MM.1S (cell line): ENCODE measurements around the gene NUMBL.

Experiments
- DNase-seq: peaks from one replicate; pipeline ENCODE4 v3.0.0-alpha.2; 2015
- H2AFZ ChIP-seq: fragments of 300-600 bp; sonication (generic); 2 replicates; pipeline ENCODE4 v1.6.0; 2016; ENCODE audit warnings: antibody characterized with exemption, low read length
- H3F3A ChIP-seq: fragments of 300-600 bp; sonication (generic); 2 replicates; pipeline ENCODE4 v1.6.1; 2016; ENCODE audit warnings: mild to moderate bottlenecking, antibody characterized with exemption, low read length, moderate library complexity, mixed read lengths; ENCODE audit not compliant: insufficient read depth
- H3K27ac ChIP-seq: fragments of 300-600 bp; sonication (generic); 2 replicates; pipeline ENCODE4 v1.5.1; 2016; ENCODE audit warnings: mild to moderate bottlenecking, low read length
- H3K27me3 ChIP-seq: fragments of 300-600 bp; sonication (generic); replicated peaks from 2 replicates; pipeline ENCODE4 v1.6.0; 2016; ENCODE audit warnings: low read length; ENCODE audit not compliant: insufficient read depth
- H3K36me3 ChIP-seq: fragments of 300-600 bp; sonication (generic); replicated peaks from 2 replicates; pipeline ENCODE4 v1.6.1; 2016; ENCODE audit warnings: mild to moderate bottlenecking, low read length, mixed read lengths; ENCODE audit not compliant: insufficient read depth
- H3K4me1 ChIP-seq: fragments of 300-600 bp; sonication (generic); 2 replicates; pipeline ENCODE4 v1.6.1; 2016; ENCODE audit warnings: low read length, mixed read lengths
- H3K4me2 ChIP-seq: fragments of 300-600 bp; sonication (generic); 2 replicates; pipeline ENCODE4 v1.6.0; 2016; ENCODE audit warnings: low read depth, low read length
- H3K4me3 ChIP-seq: fragments of 300-600 bp; sonication (generic); 2 replicates; pipeline ENCODE4 v1.5.1; 2016; ENCODE audit warnings: low read length, mixed read lengths
- H3K79me2 ChIP-seq: fragments of 300-600 bp; sonication (generic); 2 replicates; pipeline ENCODE4 v1.6.1; 2016; ENCODE audit warnings: mixed run types, low read length, mixed read lengths
- H3K9ac ChIP-seq: fragments of 300-600 bp; sonication (generic); 2 replicates; pipeline ENCODE4 v1.6.1; 2016; ENCODE audit warnings: low read length, mixed read lengths
- H3K9me2 ChIP-seq: fragments of 300-600 bp; sonication (generic); replicated peaks from 2 replicates; pipeline ENCODE4 v1.6.1; 2016; ENCODE audit warnings: mild to moderate bottlenecking, low read length, mixed read lengths; ENCODE audit not compliant: insufficient read depth
- H3K9me3 ChIP-seq: fragments of 300-600 bp; sonication (generic); replicated peaks from 2 replicates; pipeline ENCODE4 v1.6.1; 2016; ENCODE audit warnings: mild to moderate bottlenecking, low read length, mixed read lengths; ENCODE audit not compliant: insufficient read depth
- H4K20me1 ChIP-seq: fragments of 300-600 bp; sonication (generic); 2 replicates; pipeline ENCODE4 v1.6.1; 2016; ENCODE audit warnings: mild to moderate bottlenecking, low read length, moderate library complexity, mixed read lengths; ENCODE audit not compliant: insufficient read depth
- EZH2 ChIP-seq: fragments of 300-600 bp; sonication (generic); optimal IDR thresholded peaks from 2 replicates; pipeline ENCODE3; 2017; ENCODE audit warnings: low read depth, mild to moderate bottlenecking, antibody characterized with exemption, low read length, mixed read lengths
- EZH2phosphoT487 ChIP-seq: fragments of 300-600 bp; sonication (generic); IDR thresholded peaks from 2 replicates; pipeline ENCODE4 v1.6.1; 2018; ENCODE audit warnings: antibody characterized with exemption, low read length
- TF ChIP-seq, protein P1 (sequence below): fragments of 300-600 bp; sonication (generic); IDR thresholded peaks from 2 replicates; pipeline ENCODE4 v1.5.1; 2016; ENCODE audit warnings: antibody characterized with exemption, low read length, mixed read lengths

The NUMBL gene

GRCh38 chr19:40714441-40715299 is 24.2 kb upstream of the NUMBL start:
- H3F3A ChIP-seq: peaks cover 4% of the 10 kb centered on the region; the same call in 1 of the 2 replicates
- H3K4me1 ChIP-seq: peaks cover 37% of the 10 kb centered on the region
- peak overlapping the region; percentile 68 for H3K9ac ChIP-seq
- peak overlapping the region; percentile 100 for H3K4me2 ChIP-seq
- peak; percentile 88 for DNase-seq
- no peaks in the 10 kb centered on the region for H3K9me3 ChIP-seq
- H3K36me3 ChIP-seq: no peaks in the 10 kb centered on the region
- H3K27me3 ChIP-seq: no peaks in the 10 kb centered on the region
- no peaks in the 10 kb centered on the region for H3K9me2 ChIP-seq
- H3K4me3 ChIP-seq: peak overlapping the region; percentile 69
- peak overlapping the region; percentile 92 for H2AFZ ChIP-seq
- H3K27ac ChIP-seq: no peak overlapping the region
- H3K79me2 ChIP-seq: peaks cover 24% of the 10 kb centered on the region
- TF ChIP-seq EZH2: no peak
- TF ChIP-seq EZH2phosphoT487: no peak
- TF ChIP-seq, protein P1, sequence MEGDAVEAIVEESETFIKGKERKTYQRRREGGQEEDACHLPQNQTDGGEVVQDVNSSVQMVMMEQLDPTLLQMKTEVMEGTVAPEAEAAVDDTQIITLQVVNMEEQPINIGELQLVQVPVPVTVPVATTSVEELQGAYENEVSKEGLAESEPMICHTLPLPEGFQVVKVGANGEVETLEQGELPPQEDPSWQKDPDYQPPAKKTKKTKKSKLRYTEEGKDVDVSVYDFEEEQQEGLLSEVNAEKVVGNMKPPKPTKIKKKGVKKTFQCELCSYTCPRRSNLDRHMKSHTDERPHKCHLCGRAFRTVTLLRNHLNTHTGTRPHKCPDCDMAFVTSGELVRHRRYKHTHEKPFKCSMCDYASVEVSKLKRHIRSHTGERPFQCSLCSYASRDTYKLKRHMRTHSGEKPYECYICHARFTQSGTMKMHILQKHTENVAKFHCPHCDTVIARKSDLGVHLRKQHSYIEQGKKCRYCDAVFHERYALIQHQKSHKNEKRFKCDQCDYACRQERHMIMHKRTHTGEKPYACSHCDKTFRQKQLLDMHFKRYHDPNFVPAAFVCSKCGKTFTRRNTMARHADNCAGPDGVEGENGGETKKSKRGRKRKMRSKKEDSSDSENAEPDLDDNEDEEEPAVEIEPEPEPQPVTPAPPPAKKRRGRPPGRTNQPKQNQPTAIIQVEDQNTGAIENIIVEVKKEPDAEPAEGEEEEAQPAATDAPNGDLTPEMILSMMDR: no peak
- no peaks in the 10 kb centered on the region for H4K20me1 ChIP-seq

DNA sequence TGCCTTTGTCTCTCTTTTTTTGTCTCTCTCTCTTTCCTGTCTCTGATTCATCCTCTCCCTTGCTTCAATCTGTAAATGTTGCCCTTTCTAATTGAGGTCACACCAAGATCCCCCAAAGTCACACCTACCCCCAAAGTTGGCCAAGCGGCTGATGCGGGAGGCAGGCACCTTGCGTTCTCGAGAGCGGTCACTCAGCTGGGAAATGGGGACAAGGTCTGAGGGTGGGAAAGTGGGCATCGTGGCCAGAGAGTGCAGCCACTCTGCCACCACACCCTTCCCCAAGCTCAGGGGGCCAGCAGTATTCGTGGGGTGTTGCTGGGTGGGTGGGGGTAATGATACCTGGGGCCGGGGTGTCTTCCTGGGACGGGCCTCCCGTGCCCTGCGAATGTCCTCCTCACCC is 23.5 kb upstream of the NUMBL start:
- Histone ChIP-seq H3F3A (peaks cover 4% of the 10 kb centered on the region; the same call in 1 of the 2 replicates), H3K27me3 (no peaks in the 10 kb centered on the region), H3K36me3 (no peaks in the 10 kb centered on the region), H3K79me2 (peaks cover 22% of the 10 kb centered on the region), H3K27ac (no peak overlapping the region), H3K4me1 (peaks cover 33% of the 10 kb centered on the region), H3K4me3 (no peak overlapping the region), H3K9me2 (no peaks in the 10 kb centered on the region), H3K9ac (no peak overlapping the region), H4K20me1 (no peaks in the 10 kb centered on the region), H3K9me3 (no peaks in the 10 kb centered on the region), H3K4me2 (peak overlapping the region; percentile 100), H2AFZ (no peak overlapping the region)
- DNase-seq: no peak
- TF ChIP-seq EZH2 (no peak), EZH2phosphoT487 (no peak)
- TF ChIP-seq, protein P1: no peak

GRCh38 chr19:40709817-40710216 is 19.4 kb upstream of the NUMBL start:
- Histone ChIP-seq H3K36me3 (no peaks in the 10 kb centered on the region), H3K4me1 (0 out of 2 replicates have a peak, but pooled peaks cover 5% of the 10 kb centered on the region), H3K9ac (no peak overlapping the region)

More at GRCh38 chr19:40709817-40710216, 19.4 kb upstream of the NUMBL start:
- Histone ChIP-seq H3K27ac (no peak overlapping the region), H3K9me3 (no peaks in the 10 kb centered on the region), H4K20me1 (no peaks in the 10 kb centered on the region), H3K4me3 (no peak overlapping the region), H2AFZ (no peak overlapping the region), H3K4me2 (no peak overlapping the region), H3F3A (no peaks in the 10 kb centered on the region), H3K79me2 (0 out of 2 replicates have a peak, but pooled peaks cover 3% of the 10 kb centered on the region), H3K27me3 (no peaks in the 10 kb centered on the region), H3K9me2 (no peaks in the 10 kb centered on the region)
- no peak for DNase-seq
- no peak for TF ChIP-seq EZH2
- no peak for TF ChIP-seq EZH2phosphoT487
- TF ChIP-seq, protein P1: no peak
